OCI-LY3 (cell line): ENCODE data around the gene ZKSCAN5.
A peak's percentile ranks its signal among the peaks of the same experiment; 100 is the strongest.

ENCODE experiments used
- H2AFZ ChIP-seq: fragments of 200-600, 300-600 bp; shearing (Covaris generic); 2 replicates; pipeline ENCODE4 v1.6.0; 2014; ENCODE audit warnings: antibody characterized with exemption, low read depth, low read length
- H3K27ac ChIP-seq: fragments of 200-600, 300-600 bp; sonication (generic); 2 replicates; pipeline ENCODE4 v1.5.1; 2014; ENCODE audit warnings: mild to moderate bottlenecking, low read length, moderate library complexity, mixed read lengths
- H3K27me3 ChIP-seq: fragments of 200-600, 300-600 bp; sonication (generic); 2 replicates; pipeline ENCODE4 v1.6.1; 2014; ENCODE audit warnings: low read depth, low read length, mixed read lengths
- H3K36me3 ChIP-seq: fragments of 200-600, 300-600 bp; sonication (generic); replicated peaks from 2 replicates; pipeline ENCODE3; 2014; ENCODE audit warnings: low read depth, low read length, mixed read lengths
- H3K4me1 ChIP-seq: fragments of 300-600, 200-600 bp; sonication (generic); 2 replicates; pipeline ENCODE4 v1.6.1; 2014; ENCODE audit warnings: low read length, mixed read lengths
- H3K4me2 ChIP-seq: fragments of 200-600, 300-600 bp; sonication (generic); 2 replicates; pipeline ENCODE4 v1.6.1; 2014; ENCODE audit warnings: low read length, mixed read lengths
- H3K4me3 ChIP-seq: fragments of 300-600, 200-600 bp; sonication (generic); 2 replicates; pipeline ENCODE4 v1.5.1; 2014; ENCODE audit warnings: antibody characterized with exemption, mild to moderate bottlenecking, low read length, moderate library complexity
- H3K79me2 ChIP-seq: fragments of 300-600, 200-600 bp; shearing (Covaris generic); 2 replicates; pipeline ENCODE4 v1.6.1; 2014; ENCODE audit warnings: mild to moderate bottlenecking, low read length, mixed read lengths
- H3K9ac ChIP-seq: fragments of 300-600, 200-600 bp; shearing (Covaris generic); 2 replicates; pipeline ENCODE4 v1.6.0; 2014; ENCODE audit warnings: mild to moderate bottlenecking, low read length, moderate library complexity
- H3K9me3 ChIP-seq: fragments of 200-600, 300-600 bp; shearing (Covaris generic); 2 replicates; pipeline ENCODE4 v1.6.1; 2014; ENCODE audit warnings: low read length, mixed read lengths; ENCODE audit not compliant: insufficient read depth
- H4K20me1 ChIP-seq: fragments of 200-600, 300-600 bp; sonication (generic); 2 replicates; pipeline ENCODE4 v1.6.1; 2016; ENCODE audit warnings: low read length, mixed read lengths; ENCODE audit not compliant: insufficient read depth
- CTCF ChIP-seq: fragments of 200-600, 300-600 bp; sonication (generic); IDR thresholded peaks from 2 replicates; pipeline ENCODE4 v1.5.1; 2014; ENCODE audit warnings: antibody characterized with exemption, low read length, low read depth
- EZH2phosphoT487 ChIP-seq: fragments of 200-600 bp; shearing (Covaris generic); IDR thresholded peaks from 2 replicates; pipeline ENCODE4 v1.6.1; 2018; ENCODE audit warnings: antibody characterized with exemption, mixed run types, low read depth

Gene ZKSCAN5

DNA sequence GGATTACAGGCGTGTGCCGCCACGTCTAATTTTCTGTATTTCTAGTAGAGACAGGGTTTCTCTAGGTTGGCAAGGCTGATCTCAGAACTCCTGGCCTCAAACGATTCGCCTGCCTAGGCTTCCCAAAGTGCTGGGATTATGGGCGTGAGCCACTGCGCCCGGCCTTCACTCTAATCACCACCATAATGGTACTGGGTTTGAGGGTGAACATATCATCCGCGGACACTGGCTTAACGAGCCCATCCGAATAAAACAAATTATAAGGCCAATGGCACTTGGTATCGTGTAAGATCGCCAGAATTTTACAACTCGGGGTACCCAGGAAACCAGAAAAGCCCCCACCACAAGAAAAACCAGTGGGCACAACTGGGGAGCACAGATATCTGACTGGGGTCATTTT lies 46.9 kb downstream of the ZKSCAN5 start:
- H4K20me1 ChIP-seq: no peaks in the 10 kb centered on the region
- peak overlapping the region; percentile 84 for H3K9ac ChIP-seq
- H3K79me2 ChIP-seq: peaks cover 24% of the 10 kb centered on the region
- H3K4me1 ChIP-seq: peaks cover 10% of the 10 kb centered on the region
- peaks cover 28% of the 10 kb centered on the region for H3K36me3 ChIP-seq
- H3K9me3 ChIP-seq: no peaks in the 10 kb centered on the region
- no peak overlapping the region for H3K27ac ChIP-seq
- H3K27me3 ChIP-seq: no peaks in the 10 kb centered on the region
- H3K4me3 ChIP-seq: peak overlapping the region; percentile 91
- no peak for TF ChIP-seq EZH2phosphoT487
- TF ChIP-seq CTCF: no peak
- H3K4me2 ChIP-seq: peak overlapping the region; percentile 71
- H2AFZ ChIP-seq: no peak overlapping the region

DNA sequence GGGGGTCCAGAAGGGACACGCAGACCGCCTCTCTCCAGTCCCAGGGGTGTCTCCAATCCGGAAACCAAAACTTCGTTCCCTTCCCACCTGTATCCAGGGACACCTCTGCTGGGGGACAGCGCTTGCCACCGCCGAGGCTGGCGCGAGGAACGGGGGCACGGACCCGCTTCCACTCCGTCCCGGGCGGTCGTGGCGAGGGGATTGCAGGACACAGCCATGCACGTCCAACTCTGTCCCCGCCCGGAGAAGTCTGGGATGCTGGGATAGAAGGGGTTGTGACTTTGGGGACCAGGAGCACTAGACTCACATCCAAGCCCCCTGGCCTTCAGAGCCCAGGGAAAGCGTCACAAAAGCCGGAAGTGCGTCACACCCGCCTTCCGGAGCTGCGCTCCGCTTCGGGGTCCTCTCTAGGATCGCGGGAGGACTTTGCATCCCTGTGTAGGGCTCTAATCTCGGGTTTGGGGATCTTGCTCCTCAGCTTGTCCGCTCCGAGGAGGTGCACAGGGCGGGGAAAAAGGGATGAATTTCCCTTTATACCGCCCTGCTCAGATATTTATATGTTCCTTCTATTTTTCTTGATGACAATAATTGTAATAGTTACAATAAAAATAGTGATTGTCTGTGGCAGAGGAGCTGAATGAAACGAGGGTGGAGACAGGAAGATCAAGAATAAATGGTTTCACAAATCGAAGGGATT lies 47.5 kb downstream of the ZKSCAN5 start, which contains the start of gene FAM200A:
Gene FAM200A (minus strand): TSS at position 348 of the 697 bp plus-strand sequence. CDS start 3,707 bp downstream, outside the sequence.
- peak within 1 kb of the TSS; percentile 84 for H3K9ac ChIP-seq

DNA sequence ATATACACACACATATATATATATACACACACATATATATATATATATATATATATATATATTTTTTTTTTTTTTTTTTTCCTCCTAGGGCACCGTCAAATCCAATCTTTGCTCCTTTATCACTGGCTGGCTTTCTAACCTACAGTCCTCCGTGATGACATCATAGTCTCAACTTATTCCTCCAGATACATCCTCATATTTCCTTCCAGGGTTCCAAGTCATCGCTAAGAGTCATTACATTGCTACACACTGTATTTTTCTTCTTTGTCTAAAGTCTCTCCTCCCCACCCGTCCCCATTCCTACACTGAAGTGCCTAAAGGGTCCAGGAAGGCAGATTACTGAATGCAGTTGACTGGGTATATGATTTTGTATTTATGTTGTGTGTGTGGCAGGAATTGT lies 48.6 kb downstream of the ZKSCAN5 start:
- peaks cover 39% of the 10 kb centered on the region for H3K79me2 ChIP-seq
- no peaks in the 10 kb centered on the region for H4K20me1 ChIP-seq
- H3K9ac ChIP-seq: no peak overlapping the region
- H2AFZ ChIP-seq: no peak overlapping the region
- H3K27ac ChIP-seq: no peak overlapping the region
- peaks cover 17% of the 10 kb centered on the region for H3K4me1 ChIP-seq
- no peak overlapping the region for H3K4me3 ChIP-seq
- TF ChIP-seq CTCF: no peak
- no peak for TF ChIP-seq EZH2phosphoT487
- no peaks in the 10 kb centered on the region for H3K27me3 ChIP-seq
- no peak overlapping the region for H3K4me2 ChIP-seq
- peaks cover 26% of the 10 kb centered on the region for H3K36me3 ChIP-seq
- H3K9me3 ChIP-seq: no peaks in the 10 kb centered on the region

More for the DNA sequence above, 47.5 kb downstream of the ZKSCAN5 start, which contains the start of gene FAM200A:
- H4K20me1 ChIP-seq: no peaks in the 10 kb centered on the region
- TF ChIP-seq EZH2phosphoT487 (no peak), CTCF (no peak)
- H3K27ac ChIP-seq: 0 out of 2 replicates have a peak within 1 kb of the TSS, but pooled peaks have one; percentile 17
- peak within 1 kb of the TSS; percentile 91 for H2AFZ ChIP-seq
- no peaks in the 10 kb centered on the region for H3K9me3 ChIP-seq
- peak within 1 kb of the TSS; percentile 71 for H3K4me2 ChIP-seq
- H3K4me1 ChIP-seq: peaks cover 11% of the 10 kb centered on the region
- H3K79me2 ChIP-seq: peaks cover 28% of the 10 kb centered on the region
- peaks cover 31% of the 10 kb centered on the region for H3K36me3 ChIP-seq
- peak within 1 kb of the TSS; percentile 91 for H3K4me3 ChIP-seq
- no peaks in the 10 kb centered on the region for H3K27me3 ChIP-seq

DNA sequence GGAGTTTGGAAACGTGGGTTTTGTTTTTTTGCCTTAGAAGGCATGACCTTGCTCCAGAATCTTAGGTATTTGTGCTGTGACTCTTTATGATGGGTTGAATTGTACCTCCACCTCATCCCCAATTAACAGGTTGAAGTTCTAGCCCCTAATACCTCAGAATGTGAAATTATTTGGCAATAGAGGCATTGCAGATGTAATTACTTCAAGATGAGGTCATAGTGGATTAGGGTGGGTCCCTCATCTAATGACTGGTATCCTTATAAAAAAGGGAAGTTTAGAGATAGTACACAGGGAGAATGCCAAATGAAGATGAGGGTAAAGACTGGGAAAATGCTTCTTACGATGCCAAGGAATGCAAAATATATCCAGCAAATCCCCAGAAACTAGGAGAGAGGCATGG lies 50.5 kb downstream of the ZKSCAN5 start:
- Histone ChIP-seq H2AFZ (no peak overlapping the region), H3K4me3 (no peak overlapping the region), H3K9ac (no peak overlapping the region), H3K27me3 (no peaks in the 10 kb centered on the region), H3K9me3 (no peaks in the 10 kb centered on the region), H3K79me2 (peaks cover 58% of the 10 kb centered on the region), H3K36me3 (peaks cover 26% of the 10 kb centered on the region), H4K20me1 (no peaks in the 10 kb centered on the region), H3K4me1 (peaks cover 22% of the 10 kb centered on the region), H3K27ac (no peak overlapping the region), H3K4me2 (no peak overlapping the region)
- TF ChIP-seq EZH2phosphoT487 (no peak), CTCF (no peak)
